ENCODE data around the gene SPNS3.

SPNS3 gene

GRCh38 chr17:4531988-4532736 lies 98.4 kb downstream of the SPNS3 start:
- Histone ChIP-seq H3K27me3 (no peaks in the 10 kb centered on the region), H4K20me1 (peaks cover 22% of the 10 kb centered on the region), H3K9me3 (no peaks in the 10 kb centered on the region), H3K9ac (no peak overlapping the region), H3K4me1 (peaks cover 89% of the 10 kb centered on the region), H3K36me3 (peaks cover 14% of the 10 kb centered on the region), H3K27ac (no peak overlapping the region), H3K4me2 (peak overlapping the region; percentile 57), H3K4me3 (no peak overlapping the region)
- no peak for TF ChIP-seq Cebpa-rat (IDR thresholded peaks at IDR 0.05)

GRCh38 chr17:4532860-4533522 lies 99.3 kb downstream of the SPNS3 start:
- 0 out of 2 replicates have a peak overlapping the region, but pooled peaks have one; percentile 30 for H3K4me2 ChIP-seq
- no peak overlapping the region for H3K27ac ChIP-seq
- no peak overlapping the region for H3K4me3 ChIP-seq
- no peaks in the 10 kb centered on the region for H3K27me3 ChIP-seq
- H4K20me1 ChIP-seq, result peaks cover 30% of the 10 kb centered on the region
- peaks cover 90% of the 10 kb centered on the region for H3K4me1 ChIP-seq
- TF ChIP-seq Cebpa-rat (IDR thresholded peaks at IDR 0.05), result no peak
- H3K9ac ChIP-seq, result no peak overlapping the region
- H3K36me3 ChIP-seq, result peaks cover 22% of the 10 kb centered on the region
- H3K9me3 ChIP-seq, result no peaks in the 10 kb centered on the region

DNA sequence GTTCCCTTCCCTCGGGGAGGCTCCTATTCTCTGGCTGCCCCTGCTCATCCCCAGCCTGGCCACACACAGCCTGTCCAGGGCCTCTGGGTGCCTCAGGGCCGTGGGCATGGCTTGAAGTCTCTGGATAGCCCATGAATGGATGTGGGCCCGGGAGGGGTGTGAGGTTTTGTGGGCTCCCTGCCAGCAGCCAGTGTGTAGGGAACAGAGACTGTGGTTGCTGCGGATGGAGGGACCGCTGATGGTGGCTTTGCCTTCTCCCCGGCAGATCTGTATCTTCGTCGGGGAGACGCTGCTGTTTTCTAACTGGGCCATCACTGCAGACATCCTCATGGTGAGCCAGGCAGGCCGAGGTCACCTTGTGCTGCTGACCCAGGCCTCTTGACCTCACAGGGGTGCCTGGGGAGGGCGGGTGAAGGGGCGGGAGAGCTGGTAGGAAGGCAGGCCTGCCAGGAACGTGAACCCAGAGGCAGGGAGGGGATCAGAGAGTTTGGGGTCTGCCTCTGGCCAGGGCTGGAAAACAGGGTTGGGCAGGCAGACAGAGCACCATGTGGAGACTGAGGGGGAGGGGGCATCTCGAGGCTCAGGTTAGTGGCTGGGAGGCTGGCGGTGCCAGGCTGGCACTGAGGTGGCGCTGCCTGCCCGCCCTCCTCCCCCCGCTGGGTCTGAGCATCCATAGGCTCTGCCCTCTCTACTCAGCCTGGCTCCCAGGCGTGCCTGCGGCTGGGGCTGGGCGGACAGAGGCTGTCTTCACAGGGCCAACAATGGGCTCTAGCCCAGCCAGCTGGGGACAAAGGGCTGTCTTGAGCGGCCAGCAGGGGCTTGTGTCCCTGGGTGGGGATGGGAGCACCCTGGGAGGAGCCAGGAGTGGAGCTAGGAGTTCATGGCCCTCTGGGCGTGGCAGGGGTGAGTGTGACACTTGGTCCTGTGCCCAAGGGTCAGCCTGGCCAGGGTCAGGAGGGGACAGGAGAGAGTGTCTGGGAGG lies 100.1 kb downstream of the SPNS3 start:
- no peak for TF ChIP-seq Cebpa-rat (IDR thresholded peaks at IDR 0.05)
- Histone ChIP-seq H3K4me2 (peak overlapping the region; percentile 30), H3K27ac (peak overlapping the region; percentile 30; the same call in 1 of the 2 replicates), H3K9me3 (no peaks in the 10 kb centered on the region), H3K4me1 (peaks cover 90% of the 10 kb centered on the region), H3K36me3 (peaks cover 30% of the 10 kb centered on the region), H3K9ac (no peak overlapping the region), H4K20me1 (peaks cover 38% of the 10 kb centered on the region), H3K4me3 (no peak overlapping the region), H3K27me3 (no peaks in the 10 kb centered on the region)

- no peaks in the 10 kb centered on the region for H3K27me3 ChIP-seq
- peaks cover 45% of the 10 kb centered on the region for H4K20me1 ChIP-seq
- no peak overlapping the region for H3K4me3 ChIP-seq
- peaks cover 90% of the 10 kb centered on the region for H3K4me1 ChIP-seq
- no peaks in the 10 kb centered on the region for H3K9me3 ChIP-seq
- no peak for TF ChIP-seq Cebpa-rat (IDR thresholded peaks at IDR 0.05)
- no peak overlapping the region for H3K9ac ChIP-seq
- peak overlapping the region; percentile 30 for H3K4me2 ChIP-seq
- peak overlapping the region; percentile 30; the same call in 1 of the 2 replicates for H3K27ac ChIP-seq
- peaks cover 37% of the 10 kb centered on the region for H3K36me3 ChIP-seq
These were observed 100.8 kb downstream of the SPNS3 start for GRCh38 chr17:4534515-4534914.

DNA sequence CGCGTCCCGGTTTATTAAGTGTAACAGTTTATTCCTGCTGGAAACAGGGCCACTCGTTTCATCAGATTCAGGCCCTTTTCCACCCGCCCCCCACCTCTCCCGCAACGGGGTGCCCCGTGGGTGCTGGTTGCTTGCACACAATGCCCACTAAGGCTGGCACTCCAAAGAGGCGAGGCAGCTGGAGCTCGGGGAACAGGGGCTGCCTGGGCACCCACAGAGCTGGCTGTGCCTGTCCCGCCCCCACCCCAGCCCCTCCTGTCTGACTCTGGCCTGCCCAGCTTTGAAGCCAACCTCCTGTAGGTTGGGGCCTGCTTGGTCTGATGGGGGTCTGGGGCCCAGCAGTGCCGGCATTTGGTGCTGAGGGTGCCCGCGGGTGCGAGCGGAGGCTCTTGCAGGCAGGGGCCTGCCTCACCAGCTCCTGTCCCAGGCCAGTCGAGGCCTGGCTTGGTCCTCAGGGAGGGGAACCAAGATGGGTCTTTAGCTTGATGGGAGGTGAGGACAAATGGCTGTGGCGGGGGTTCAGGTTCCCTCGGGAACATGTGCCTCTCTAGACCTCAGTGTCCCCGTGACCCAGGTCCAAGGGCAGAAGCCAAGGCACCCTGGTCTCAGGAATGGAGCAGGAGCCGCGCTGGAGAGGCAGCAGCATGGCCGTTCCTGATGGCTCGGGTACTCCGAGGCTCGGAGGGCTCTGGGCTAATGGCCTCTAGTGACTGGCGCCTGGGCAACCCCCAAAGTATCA lies 101.4 kb downstream of the SPNS3 start:
- Histone ChIP-seq H3K9me3 (no peaks in the 10 kb centered on the region), H3K4me3 (no peak overlapping the region), H4K20me1 (peaks cover 51% of the 10 kb centered on the region), H3K4me1 (peaks cover 89% of the 10 kb centered on the region), H3K36me3 (peaks cover 43% of the 10 kb centered on the region), H3K4me2 (peak overlapping the region; percentile 52), H3K27me3 (no peaks in the 10 kb centered on the region), H3K9ac (no peak overlapping the region), H3K27ac (0 out of 2 replicates have a peak overlapping the region, but pooled peaks have one; percentile 13)
- TF ChIP-seq Cebpa-rat (IDR thresholded peaks at IDR 0.05), result no peak

- Histone ChIP-seq H3K27me3 (no peaks in the 10 kb centered on the region), H3K27ac (0 out of 2 replicates have a peak overlapping the region, but pooled peaks have one; percentile 13), H3K9ac (no peak overlapping the region), H3K9me3 (no peaks in the 10 kb centered on the region), H3K4me1 (peaks cover 86% of the 10 kb centered on the region), H4K20me1 (peaks cover 58% of the 10 kb centered on the region), H3K4me3 (no peak overlapping the region), H3K36me3 (peaks cover 50% of the 10 kb centered on the region), H3K4me2 (peak overlapping the region; percentile 52)
- no peak for TF ChIP-seq Cebpa-rat (IDR thresholded peaks at IDR 0.05)
These were observed 102.0 kb downstream of the SPNS3 start for GRCh38 chr17:4535667-4536258.

- peaks cover 82% of the 10 kb centered on the region for H3K4me1 ChIP-seq
- H3K36me3 ChIP-seq, result peaks cover 55% of the 10 kb centered on the region
- H3K4me3 ChIP-seq, result no peak overlapping the region
- peak overlapping the region; percentile 50; the same call in 1 of the 2 replicates for H3K9ac ChIP-seq
- H3K9me3 ChIP-seq, result no peaks in the 10 kb centered on the region
- no peak for TF ChIP-seq Cebpa-rat (IDR thresholded peaks at IDR 0.05)
- peak overlapping the region; percentile 71; the same call in 1 of the 2 replicates for H3K27ac ChIP-seq
- H4K20me1 ChIP-seq, result peaks cover 63% of the 10 kb centered on the region
- no peaks in the 10 kb centered on the region for H3K27me3 ChIP-seq
- H3K4me2 ChIP-seq, result peak overlapping the region; percentile 83
These were observed 102.6 kb downstream of the SPNS3 start for GRCh38 chr17:4536259-4536741.

- Histone ChIP-seq H3K27me3 (no peaks in the 10 kb centered on the region), H4K20me1 (peaks cover 69% of the 10 kb centered on the region), H3K36me3 (peaks cover 61% of the 10 kb centered on the region), H3K4me1 (peaks cover 76% of the 10 kb centered on the region), H3K4me2 (peak overlapping the region; percentile 83), H3K9me3 (no peaks in the 10 kb centered on the region), H3K27ac (peak overlapping the region; percentile 71), H3K4me3 (no peak overlapping the region), H3K9ac (peak overlapping the region; percentile 50)
- TF ChIP-seq Cebpa-rat (IDR thresholded peaks at IDR 0.05), result no peak
These were observed 103.1 kb downstream of the SPNS3 start for GRCh38 chr17:4536742-4537411.
